ACHN (cell line): ENCODE results near the gene TMCO2.

Source experiments
- DNase-seq: peaks from one replicate; pipeline ENCODE4 v3.0.0-alpha.2; 2015
- in situ Hi-C: cut with HindIII; loops from 2 replicates; pipeline ENCODE4 v1.10.0; 2017; ENCODE audit warnings: low sequenced_read_pairs, low pct_ligation_motif_present, low pct_unique_long_range_greater_than_20kb

The TMCO2 gene

GRCh38 chr1:40299366-40300248, 51.9 kb downstream of the TMCO2 start:
- in situ Hi-C loops = no loop called here

GRCh38 chr1:40300249-40300567, 52.5 kb downstream of the TMCO2 start:
- in situ Hi-C loops = no loop called here
- DNase-seq = no peak

More at GRCh38 chr1:40299366-40300248, 51.9 kb downstream of the TMCO2 start:
- no peak for DNase-seq

- in situ Hi-C loops = no loop called here
- DNase-seq = no peak
Measured at GRCh38 chr1:40300651-40301050, 52.9 kb downstream of the TMCO2 start.

- DNase-seq = no peak
- in situ Hi-C loops = no loop called here
Measured at GRCh38 chr1:40301066-40301465, 53.3 kb downstream of the TMCO2 start.
